KG1 (cell line): ENCODE measurements around the gene HOXB2.

Experiments
- DNase-seq: peaks from one replicate; lab custom pipeline; 2025; lab: John Stamatoyannopoulos, UW

HOXB2 gene

GRCh38 chr17:48578616-48579470, 33.9 kb upstream of the HOXB2 start:
- DNase-seq, result no peak

- DNase-seq, result no peak
Measured at GRCh38 chr17:48577946-48578615, 33.2 kb upstream of the HOXB2 start, which contains the start of gene HOXB4. Gene HOXB4 (minus strand): TSS chr17:48578350. CDS start chr17:48578319, 31 bp downstream.

- DNase-seq, result no peak
Measured at GRCh38 chr17:48577330-48577945, 32.5 kb upstream of the HOXB2 start.

- no peak for DNase-seq
Measured at GRCh38 chr17:48576479-48577309, 31.8 kb upstream of the HOXB2 start.

GRCh38 chr17:48575673-48576478, 31.0 kb upstream of the HOXB2 start:
- no peak for DNase-seq

GRCh38 chr17:48575066-48575582, 30.2 kb upstream of the HOXB2 start:
- DNase-seq, result no peak

GRCh38 chr17:48574505-48575065, 29.7 kb upstream of the HOXB2 start:
- DNase-seq, result no peak

GRCh38 chr17:48571826-48572417, 27.0 kb upstream of the HOXB2 start:
- no peak for DNase-seq

- DNase-seq, result no peak
Measured at GRCh38 chr17:48571024-48571818, 26.3 kb upstream of the HOXB2 start.

- no peak for DNase-seq
Measured at GRCh38 chr17:48570325-48571023, 25.6 kb upstream of the HOXB2 start.

GRCh38 chr17:48569674-48570324, 24.9 kb upstream of the HOXB2 start:
- no peak for DNase-seq

GRCh38 chr17:48569240-48569582, 24.3 kb upstream of the HOXB2 start:
- DNase-seq, result no peak

GRCh38 chr17:48568499-48569239, 23.8 kb upstream of the HOXB2 start:
- DNase-seq, result no peak

- no peak for DNase-seq
Measured at GRCh38 chr17:48567646-48568354, 22.9 kb upstream of the HOXB2 start.

GRCh38 chr17:48567209-48567608, 22.3 kb upstream of the HOXB2 start:
- DNase-seq, result no peak

GRCh38 chr17:48566717-48567116, 21.8 kb upstream of the HOXB2 start:
- no peak for DNase-seq
